SU-DHL-6 (cell line): Measurements from ENCODE around the gene INPP4B.

ENCODE experiments used
- CTCF ChIP-seq: fragments of 200-600 bp; sonication (generic); IDR thresholded peaks from one replicate; pipeline ENCODE4 v1.5.1; 2017; ENCODE audit warnings: antibody characterized with exemption, mild to moderate bottlenecking, low read length, moderate library complexity; ENCODE audit not compliant: insufficient read depth, poor library complexity, severe bottlenecking
- EZH2phosphoT487 ChIP-seq: fragments of 200-600 bp; sonication (generic), shearing (Covaris generic); conservative IDR thresholded peaks from 2 replicates; pipeline ENCODE4 v1.6.1; 2018; ENCODE audit warnings: mild to moderate bottlenecking, antibody characterized with exemption, low read length, moderate library complexity, mixed read lengths

GRCh38 chr4:142703694-142704309 is 142.3 kb downstream of the INPP4B start:
- TF ChIP-seq CTCF (no peak), EZH2phosphoT487 (no peak)
